Measurements from ENCODE around the gene TRMT11. TPM values are rescaled to one million over a fixed set of nuclear protein-coding genes. Genes with fewer than 3 reads are reported as not detected.

TRMT11 gene
- total RNA-seq, 2 donors from 2014 or later, result 29.4 to 35.4 TPM

DNA sequence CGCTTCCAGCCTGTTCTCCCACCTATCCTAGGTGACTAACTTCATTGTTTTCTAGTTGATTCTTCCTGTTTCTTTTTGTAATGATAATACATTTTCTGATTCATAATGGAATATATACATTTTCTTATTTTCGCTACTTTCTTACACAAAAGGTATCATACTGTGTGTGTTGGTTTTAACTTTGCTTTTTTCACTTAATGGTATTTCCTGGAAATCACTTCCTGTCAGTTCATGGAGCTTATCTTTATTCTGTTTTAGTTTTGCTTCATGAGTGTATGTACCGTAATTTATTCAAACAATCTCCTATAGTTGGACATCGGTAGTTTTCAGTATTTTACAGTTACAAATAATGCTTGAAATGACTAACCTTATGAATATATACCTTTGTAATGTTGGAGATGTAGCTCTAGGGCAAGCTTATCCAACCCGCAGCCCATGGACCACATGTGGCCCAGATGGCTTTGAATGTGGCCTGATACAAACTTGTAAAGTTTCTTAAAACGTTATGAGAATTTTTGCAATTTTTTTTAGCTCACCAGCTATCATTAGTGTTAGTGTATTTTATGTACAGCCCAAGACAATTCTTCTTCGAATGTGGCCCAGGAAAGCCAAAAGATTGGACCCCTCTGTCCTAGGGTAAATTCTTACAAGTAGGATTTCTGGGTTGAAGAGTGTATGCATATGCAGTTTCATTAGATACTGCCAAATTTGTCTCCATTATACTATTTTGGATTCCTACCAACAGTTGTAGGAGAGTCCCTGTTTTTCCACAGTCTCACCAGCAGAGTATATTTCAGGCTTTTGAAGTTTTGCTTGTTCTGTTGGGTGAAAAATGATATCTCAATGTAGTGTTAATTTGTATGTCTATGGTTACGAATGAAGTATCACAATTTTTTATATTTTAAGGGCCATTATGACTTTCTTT is 16.7 kb downstream of the TRMT11 start:
- Histone ChIP-seq H3K27me3 (ENCODE audit: control insufficient read depth, insufficient read depth, low read length, poor library complexity, severe bottlenecking) (no peaks in the 10 kb centered on the region), H3K9me3 (ENCODE audit: control insufficient read depth, low read length) (no peaks in the 10 kb centered on the region), H3K27ac (ENCODE audit: low read depth, low read length) (no peak overlapping the region), H3K9ac (ENCODE audit: extremely low read depth, low read length, poor library complexity, severe bottlenecking) (no peak overlapping the region), H3K36me3 (ENCODE audit: control insufficient read depth, insufficient read depth, low read length) (peaks cover 90% of the 10 kb centered on the region), H3K4me1 (ENCODE audit: control insufficient read depth, insufficient read depth, low read length) (no peaks in the 10 kb centered on the region), H3K4me3 (ENCODE audit: low read length) (no peak overlapping the region)
- Mint-ChIP-seq H3K4me1 (peaks cover 5% of the 10 kb centered on the region), H3K4me3 (no peak overlapping the region), H3K36me3 (ENCODE audit: low read depth) (peaks cover 34% of the 10 kb centered on the region), H3K27ac (no peak overlapping the region), H3K27me3 (ENCODE audit: insufficient read depth) (no peaks in the 10 kb centered on the region), H3K9me3 (no peaks in the 10 kb centered on the region)
- WGBS, 2 experiments (ENCODE audit: insufficient coverage in 1 of 2, insufficient read length in 1 of 2), result 88 to 95% methylated on average over 1 to 7 of the region's 8 CpGs
- no peak for DNase-seq
- TF ChIP-seq, protein P1, sequence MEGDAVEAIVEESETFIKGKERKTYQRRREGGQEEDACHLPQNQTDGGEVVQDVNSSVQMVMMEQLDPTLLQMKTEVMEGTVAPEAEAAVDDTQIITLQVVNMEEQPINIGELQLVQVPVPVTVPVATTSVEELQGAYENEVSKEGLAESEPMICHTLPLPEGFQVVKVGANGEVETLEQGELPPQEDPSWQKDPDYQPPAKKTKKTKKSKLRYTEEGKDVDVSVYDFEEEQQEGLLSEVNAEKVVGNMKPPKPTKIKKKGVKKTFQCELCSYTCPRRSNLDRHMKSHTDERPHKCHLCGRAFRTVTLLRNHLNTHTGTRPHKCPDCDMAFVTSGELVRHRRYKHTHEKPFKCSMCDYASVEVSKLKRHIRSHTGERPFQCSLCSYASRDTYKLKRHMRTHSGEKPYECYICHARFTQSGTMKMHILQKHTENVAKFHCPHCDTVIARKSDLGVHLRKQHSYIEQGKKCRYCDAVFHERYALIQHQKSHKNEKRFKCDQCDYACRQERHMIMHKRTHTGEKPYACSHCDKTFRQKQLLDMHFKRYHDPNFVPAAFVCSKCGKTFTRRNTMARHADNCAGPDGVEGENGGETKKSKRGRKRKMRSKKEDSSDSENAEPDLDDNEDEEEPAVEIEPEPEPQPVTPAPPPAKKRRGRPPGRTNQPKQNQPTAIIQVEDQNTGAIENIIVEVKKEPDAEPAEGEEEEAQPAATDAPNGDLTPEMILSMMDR (conservative IDR thresholded peaks at IDR 0.05), result no peak

DNA sequence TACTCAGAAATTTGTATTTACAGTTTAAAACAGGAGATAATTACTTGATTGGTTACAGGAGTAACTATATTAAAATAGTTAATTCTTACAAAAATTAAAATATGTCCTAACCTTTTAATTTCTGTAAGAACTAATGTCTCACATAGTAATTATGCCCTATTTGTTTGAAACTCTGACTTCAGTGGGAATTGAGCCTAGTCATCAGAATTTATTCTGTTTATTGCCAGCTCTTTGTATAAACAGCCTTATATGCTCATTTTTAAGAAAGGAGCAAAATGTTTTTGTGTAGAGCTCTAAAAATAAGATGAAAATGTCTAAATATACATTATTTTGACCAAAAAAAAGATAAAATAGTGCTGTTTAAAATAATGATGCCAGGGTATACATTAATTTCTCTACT is 21.5 kb downstream of the TRMT11 start:
- no peak overlapping the region for H3K4me3 Mint-ChIP-seq

DNA sequence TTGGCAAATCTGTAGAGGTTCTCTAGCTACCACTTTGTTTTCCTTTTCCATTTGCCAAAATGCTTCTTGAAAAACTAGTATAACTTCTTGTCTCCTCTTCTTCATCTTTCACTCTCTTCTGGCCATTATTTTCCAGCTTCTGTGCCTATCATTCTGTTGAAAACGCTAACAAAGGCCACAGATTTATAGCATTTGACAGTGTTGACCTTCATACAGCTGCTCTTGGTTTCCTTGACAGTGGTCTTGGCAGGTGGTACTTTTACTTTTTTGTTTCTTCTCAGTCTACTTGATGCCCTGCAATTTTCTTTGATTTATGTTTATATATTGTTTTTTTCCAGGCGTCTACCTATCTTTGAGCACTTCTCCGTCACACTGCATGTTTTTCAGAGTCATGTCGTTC is 23.7 kb downstream of the TRMT11 start:
- no peaks in the 10 kb centered on the region for H3K9me3 Mint-ChIP-seq
- Histone ChIP-seq H3K27me3 (ENCODE audit: control insufficient read depth, insufficient read depth, low read length, poor library complexity, severe bottlenecking) (no peaks in the 10 kb centered on the region), H3K36me3 (ENCODE audit: control insufficient read depth, insufficient read depth, low read length) (peaks cover 79% of the 10 kb centered on the region), H3K4me3 (ENCODE audit: low read length) (no peak overlapping the region), H3K27ac (ENCODE audit: low read depth, low read length) (no peak overlapping the region), H3K4me1 (ENCODE audit: control insufficient read depth, insufficient read depth, low read length) (no peaks in the 10 kb centered on the region), H3K9me3 (ENCODE audit: control insufficient read depth, low read length) (no peaks in the 10 kb centered on the region), H3K9ac (ENCODE audit: extremely low read depth, low read length, poor library complexity, severe bottlenecking) (no peak overlapping the region)
- peaks cover 28% of the 10 kb centered on the region for H3K36me3 Mint-ChIP-seq (ENCODE audit: low read depth)
- DNase-seq, result no peak
- TF ChIP-seq, protein P1 (conservative IDR thresholded peaks at IDR 0.05), result no peak
- no peaks in the 10 kb centered on the region for H3K27me3 Mint-ChIP-seq (ENCODE audit: insufficient read depth)
- H3K4me1 Mint-ChIP-seq, result no peaks in the 10 kb centered on the region
- H3K4me3 Mint-ChIP-seq, result no peak overlapping the region
- H3K27ac Mint-ChIP-seq, result no peak overlapping the region
- 97 to 100% methylated on average over 1 to 4 of the region's 4 CpGs for WGBS, 2 experiments (ENCODE audit: insufficient coverage in 1 of 2, insufficient read length in 1 of 2)

More for the DNA sequence above, 21.5 kb downstream of the TRMT11 start:
- no peaks in the 10 kb centered on the region for H3K27me3 ChIP-seq (ENCODE audit: control insufficient read depth, insufficient read depth, low read length, poor library complexity, severe bottlenecking)
- no peaks in the 10 kb centered on the region for H3K4me1 ChIP-seq (ENCODE audit: control insufficient read depth, insufficient read depth, low read length)
- peaks cover 85% of the 10 kb centered on the region for H3K36me3 ChIP-seq (ENCODE audit: control insufficient read depth, insufficient read depth, low read length)
- H3K9me3 ChIP-seq (ENCODE audit: control insufficient read depth, low read length), result no peaks in the 10 kb centered on the region
- H3K4me3 ChIP-seq (ENCODE audit: low read length), result no peak overlapping the region
- Mint-ChIP-seq H3K27ac (no peak overlapping the region), H3K9me3 (no peaks in the 10 kb centered on the region), H3K4me1 (no peaks in the 10 kb centered on the region), H3K36me3 (ENCODE audit: low read depth) (peaks cover 29% of the 10 kb centered on the region), H3K27me3 (ENCODE audit: insufficient read depth) (no peaks in the 10 kb centered on the region)
- no peak for DNase-seq
- H3K27ac ChIP-seq (ENCODE audit: low read depth, low read length), result no peak overlapping the region
- TF ChIP-seq, protein P1 (conservative IDR thresholded peaks at IDR 0.05), result no peak
- no peak overlapping the region for H3K9ac ChIP-seq (ENCODE audit: extremely low read depth, low read length, poor library complexity, severe bottlenecking)
